RWPE1 (cell line): ENCODE data around the gene SENP1.

Experiments
- CTCF ChIA-PET: fragments of 350-600 bp; sonication (Branson Sonifier 250); formaldehyde crosslinking; extraction: SDS; loops from one replicate; lab custom pipeline; 2021; lab: Yijun Ruan, JAX
- POLR2A ChIA-PET: fragments of 400-600 bp; formaldehyde crosslinking; extraction: SDS; loops from one replicate; lab custom pipeline; 2020; ENCODE audit warnings: antibody characterized with exemption; ENCODE audit not compliant: low non-redundant PET; lab: Yijun Ruan, JAX
- DNase-seq: peaks from one replicate; pipeline ENCODE4 v3.0.0; 2012; ENCODE audit warnings: low spot score
- H3K27ac ChIP-seq: fragments of 450-650 bp; 2 replicates; pipeline ENCODE4 v1.5.1; 2017
- TF ChIP-seq, protein P1 (sequence below): fragments of 450-650 bp; conservative IDR thresholded peaks from 2 replicates; pipeline ENCODE4 v1.5.1; 2017; ENCODE audit warnings: low read depth, mild to moderate bottlenecking

The SENP1 gene

DNA sequence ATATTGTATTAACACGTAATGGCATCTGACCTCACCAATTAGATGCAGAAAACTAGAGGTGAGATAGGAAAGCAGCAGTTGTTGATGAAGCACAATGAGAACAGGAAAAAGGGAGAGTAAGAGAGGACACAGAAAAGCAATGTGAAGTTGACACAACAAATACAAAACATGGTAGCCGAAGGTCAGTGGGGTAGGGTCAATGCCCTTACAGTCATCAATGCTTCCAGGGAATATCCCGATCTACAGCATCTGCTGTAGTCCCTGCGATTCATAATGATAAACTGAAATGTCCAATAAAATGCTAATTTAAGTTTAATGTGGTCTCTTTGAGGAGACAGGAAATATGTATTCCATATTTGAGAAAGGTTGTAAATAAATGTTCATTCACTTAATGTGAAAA lies 98.7 kb downstream of the SENP1 start:
- no peak overlapping the region for H3K27ac ChIP-seq
- ChIA-PET POLR2A (no interaction called here), CTCF (interaction anchor here (0.7 kb wide), 1 partner anchor 221 kb away, joined by 3 read pairs; no protein-coding TSS in a partner anchor)
- DNase-seq, result no peak
- TF ChIP-seq, protein P1, sequence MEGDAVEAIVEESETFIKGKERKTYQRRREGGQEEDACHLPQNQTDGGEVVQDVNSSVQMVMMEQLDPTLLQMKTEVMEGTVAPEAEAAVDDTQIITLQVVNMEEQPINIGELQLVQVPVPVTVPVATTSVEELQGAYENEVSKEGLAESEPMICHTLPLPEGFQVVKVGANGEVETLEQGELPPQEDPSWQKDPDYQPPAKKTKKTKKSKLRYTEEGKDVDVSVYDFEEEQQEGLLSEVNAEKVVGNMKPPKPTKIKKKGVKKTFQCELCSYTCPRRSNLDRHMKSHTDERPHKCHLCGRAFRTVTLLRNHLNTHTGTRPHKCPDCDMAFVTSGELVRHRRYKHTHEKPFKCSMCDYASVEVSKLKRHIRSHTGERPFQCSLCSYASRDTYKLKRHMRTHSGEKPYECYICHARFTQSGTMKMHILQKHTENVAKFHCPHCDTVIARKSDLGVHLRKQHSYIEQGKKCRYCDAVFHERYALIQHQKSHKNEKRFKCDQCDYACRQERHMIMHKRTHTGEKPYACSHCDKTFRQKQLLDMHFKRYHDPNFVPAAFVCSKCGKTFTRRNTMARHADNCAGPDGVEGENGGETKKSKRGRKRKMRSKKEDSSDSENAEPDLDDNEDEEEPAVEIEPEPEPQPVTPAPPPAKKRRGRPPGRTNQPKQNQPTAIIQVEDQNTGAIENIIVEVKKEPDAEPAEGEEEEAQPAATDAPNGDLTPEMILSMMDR, result no peak

DNA sequence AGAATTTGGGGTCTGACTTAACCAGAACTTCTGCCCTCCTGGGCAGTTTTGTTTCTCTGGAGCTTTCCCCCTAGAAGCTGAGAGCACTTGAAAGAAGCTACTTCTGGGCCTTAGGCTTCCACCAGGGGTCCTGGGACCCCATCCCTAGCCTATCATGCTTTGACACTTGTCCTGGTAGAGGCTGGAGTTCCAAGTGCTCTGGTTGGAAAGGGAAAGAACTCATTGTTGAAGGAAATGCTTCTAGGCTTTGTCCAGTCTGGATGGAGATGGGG lies 100.2 kb downstream of the SENP1 start:
- H3K27ac ChIP-seq, result no peak overlapping the region
- POLR2A ChIA-PET, result no interaction called here
- TF ChIP-seq, protein P1, result no peak
- DNase-seq, result no peak
- CTCF ChIA-PET, result interaction anchor here (0.6 kb wide), 1 partner anchor 838 kb away, joined by 4 read pairs; no protein-coding TSS in a partner anchor

- ChIA-PET POLR2A (no interaction called here), CTCF (interaction anchor here (0.6 to 0.7 kb wide), 2 partner anchors 216 to 838 kb away, joined by 3 to 4 read pairs; no protein-coding TSS in a partner anchor)
- no peak overlapping the region for H3K27ac ChIP-seq
- no peak for DNase-seq
- TF ChIP-seq, protein P1, result no peak
These were observed 100.7 kb downstream of the SENP1 start for GRCh38 chr12:48005001-48005749.

- TF ChIP-seq, protein P1, result no peak
- H3K27ac ChIP-seq, result no peak within 1 kb of the TSS
- ChIA-PET POLR2A (no interaction called here), CTCF (interaction anchor here (0.7 kb wide), 1 partner anchor 215 kb away, joined by 3 read pairs; no protein-coding TSS in a partner anchor)
- peak; percentile 15 for DNase-seq
These were observed 101.6 kb downstream of the SENP1 start, which contains the start of gene COL2A1 for GRCh38 chr12:48004053-48004941. Gene COL2A1 (minus strand): TSS chr12:48004476. CDS start chr12:48004321, 155 bp downstream.

- H3K27ac ChIP-seq, result no peak overlapping the region
- DNase-seq, result no peak
- TF ChIP-seq, protein P1, result no peak
- ChIA-PET POLR2A (no interaction called here), CTCF (no interaction called here)
These were observed 102.4 kb downstream of the SENP1 start for GRCh38 chr12:48003226-48004052.
